Islet of Langerhans (tissue), 1 donor: Measurements from ENCODE around the gene BAHD1.

Experiments used
- FAIRE-seq: peaks from one replicate; lab custom pipeline; 2011; peaks lifted over from hg19 to GRCh38; lab: Jason Lieb, UNC

BAHD1 gene

DNA sequence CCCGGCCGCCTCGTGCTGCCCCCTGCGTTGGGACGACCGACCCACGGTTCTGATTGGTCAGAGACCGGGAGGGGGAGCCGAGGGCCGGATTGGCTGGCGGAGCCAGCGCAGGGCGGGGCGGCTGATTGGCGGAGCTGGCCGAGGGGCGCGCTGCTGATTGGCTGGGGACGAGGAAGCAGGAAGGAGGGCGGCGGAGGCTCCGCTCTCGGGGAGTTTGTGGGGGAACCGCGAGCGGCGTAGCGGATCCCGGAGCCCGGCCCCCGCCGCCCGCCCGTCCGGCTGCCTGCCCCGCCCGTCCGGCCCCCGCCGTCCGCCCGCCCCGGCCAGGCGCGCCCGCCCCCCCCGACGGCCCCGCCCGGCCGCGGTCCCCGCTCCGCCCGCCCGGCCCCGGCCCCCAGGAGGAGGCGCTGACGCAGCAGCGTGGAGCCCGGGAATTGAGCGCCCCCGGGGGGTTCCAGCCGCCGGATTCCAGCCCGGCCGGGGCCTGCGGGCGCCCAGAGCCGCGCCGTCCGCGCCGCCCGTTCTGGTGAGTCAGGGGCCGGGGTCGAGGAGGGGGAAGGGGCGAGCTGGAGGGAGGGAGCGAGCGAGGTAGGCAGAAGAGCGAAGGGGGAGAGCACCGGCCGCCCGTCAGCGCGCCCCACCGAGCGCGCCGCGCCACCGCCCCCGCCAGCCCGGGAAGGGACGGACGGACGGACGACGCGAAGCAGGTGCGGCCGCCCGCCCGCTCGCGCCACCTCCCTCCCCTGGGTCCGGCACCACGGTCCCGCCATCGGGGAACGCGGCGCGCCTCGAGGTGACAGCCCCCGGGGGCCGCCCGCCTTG, at the start of gene BAHD1:
Gene BAHD1, plus strand, starts transcription at position 211 of the 822 bp plus-strand sequence. CDS start 17,512 bp downstream, outside the sequence.
- no peak for FAIRE-seq

- no peak for FAIRE-seq
These were observed 47.5 kb upstream of the BAHD1 start for GRCh38 chr15:40392986-40393948.

DNA sequence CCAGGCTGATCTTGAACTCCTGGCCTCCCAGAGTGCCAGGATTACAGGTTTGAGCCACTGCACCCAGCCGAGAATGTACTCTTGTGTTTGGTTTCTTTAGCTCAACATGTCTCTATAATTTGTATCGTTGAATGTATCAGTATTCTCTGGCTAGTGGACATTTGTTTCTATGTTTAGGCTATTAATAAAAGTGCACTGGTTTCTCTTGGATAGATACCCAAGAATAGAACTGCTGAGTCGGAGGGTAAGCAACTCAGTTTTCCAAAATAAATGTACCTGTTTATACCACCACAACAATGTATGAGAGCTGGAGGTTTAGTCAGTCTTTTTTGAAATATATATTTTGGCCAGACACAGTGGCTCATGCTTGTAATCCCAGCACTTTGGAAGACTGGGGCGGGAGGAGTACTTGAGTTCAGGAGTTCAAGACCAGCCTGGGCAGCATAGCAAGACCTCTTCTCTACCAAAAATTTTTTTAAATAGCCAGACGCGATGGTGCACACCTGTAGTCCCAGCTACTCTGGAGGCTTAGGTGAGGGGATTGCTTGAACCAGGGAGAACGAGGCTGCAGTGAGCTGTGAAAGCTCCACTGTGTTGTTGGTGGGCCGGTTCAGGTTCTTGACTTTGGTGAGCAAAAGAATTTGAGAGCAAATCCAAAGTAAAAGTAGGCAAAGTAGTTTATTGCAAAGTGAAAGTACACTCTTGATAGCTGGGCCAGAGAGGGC, 42.9 kb upstream of the BAHD1 start:
- no peak for FAIRE-seq

DNA sequence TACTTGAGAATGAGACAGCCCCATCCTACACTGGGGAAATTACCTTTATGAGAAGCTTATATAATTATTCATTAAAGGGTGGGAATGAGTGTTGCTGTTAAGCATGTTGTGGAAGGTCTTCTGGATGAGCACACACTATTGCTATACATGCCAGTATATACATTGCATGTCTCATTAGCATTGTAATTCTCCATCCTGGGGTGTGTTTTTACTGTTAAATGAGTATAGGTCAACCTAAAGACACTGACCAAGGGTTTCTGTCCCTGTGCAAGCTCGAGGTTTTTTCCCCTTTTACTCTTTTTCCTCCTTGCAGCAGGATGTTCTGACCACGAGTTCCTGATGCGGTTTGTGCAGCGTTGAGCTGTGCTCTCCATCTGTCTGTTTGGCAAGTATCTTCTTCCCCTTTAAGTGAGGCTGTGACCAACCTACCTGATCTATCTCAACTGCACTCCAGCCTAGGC, 42.3 kb upstream of the BAHD1 start:
- no peak for FAIRE-seq

DNA sequence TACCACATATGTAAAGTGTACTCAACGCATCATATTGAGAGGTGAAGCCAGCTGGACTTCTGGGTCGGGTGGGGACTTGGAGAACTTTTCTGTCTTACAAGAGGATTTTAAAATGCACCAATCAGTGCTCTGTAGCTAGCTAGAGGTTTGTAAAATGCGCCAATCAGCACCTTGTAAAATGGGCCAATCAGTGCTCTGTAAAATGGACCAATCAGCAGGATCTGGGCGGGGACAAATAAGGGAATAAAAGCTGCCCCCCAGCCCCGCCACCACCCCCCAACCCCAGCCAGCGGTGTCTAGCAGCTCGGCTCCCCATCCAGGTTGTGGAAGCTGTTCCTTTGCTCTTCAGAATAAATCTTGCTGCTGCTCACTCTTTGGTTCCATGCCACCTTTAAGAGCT, 41.4 kb upstream of the BAHD1 start:
- no peak for FAIRE-seq

DNA sequence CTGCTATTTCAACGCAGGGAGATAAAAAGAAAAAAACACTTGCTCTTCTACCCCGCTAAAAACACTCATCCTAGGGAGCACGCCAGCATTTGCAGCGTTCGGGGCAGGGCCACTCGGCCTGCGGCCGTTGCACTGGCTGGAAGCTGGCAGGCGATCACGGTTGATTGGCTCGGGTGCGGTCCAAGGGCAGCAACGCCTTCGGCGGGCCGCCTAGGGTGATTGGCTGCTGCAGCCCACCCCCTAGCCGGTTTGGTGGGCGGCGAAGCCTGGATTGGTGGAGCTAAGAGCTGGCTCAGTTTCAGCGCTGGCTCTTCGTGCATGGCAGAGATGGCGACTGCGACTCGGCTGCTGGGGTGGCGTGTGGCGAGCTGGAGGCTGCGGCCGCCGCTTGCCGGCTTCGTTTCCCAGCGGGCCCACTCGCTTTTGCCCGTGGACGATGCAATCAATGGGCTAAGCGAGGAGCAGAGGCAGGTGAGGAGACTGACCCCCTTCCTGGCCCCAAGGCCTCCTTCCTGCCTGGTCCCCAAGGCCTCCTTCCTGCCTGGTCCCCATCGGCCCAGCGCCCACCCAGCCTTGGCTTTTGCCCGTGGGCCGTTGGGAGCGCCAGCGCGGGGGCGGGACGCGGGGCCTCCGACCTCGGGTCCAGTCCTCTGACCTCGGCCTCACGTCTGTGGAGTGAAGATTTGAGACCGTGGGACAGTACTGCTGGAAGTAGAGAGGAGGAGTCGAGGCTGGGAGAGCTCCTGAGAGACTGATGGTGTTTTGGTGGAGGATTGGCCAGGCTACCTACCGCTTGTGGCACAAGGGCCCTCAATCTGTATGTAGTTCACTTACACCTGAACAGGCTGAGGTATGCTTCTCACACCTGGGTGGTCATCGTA, 35.0 kb upstream of the BAHD1 start, which contains the start of gene IVD:
Gene IVD, plus strand, starts transcription at position 295 of the 881 bp plus-strand sequence. Its CDS starts 33 bp downstream, at position 328.
- FAIRE-seq, result peak; percentile 51

- FAIRE-seq, result no peak
These were observed 33.3 kb upstream of the BAHD1 start for GRCh38 chr15:40407330-40407990.

- no peak for FAIRE-seq
These were observed 31.4 kb upstream of the BAHD1 start for GRCh38 chr15:40409366-40409765.

DNA sequence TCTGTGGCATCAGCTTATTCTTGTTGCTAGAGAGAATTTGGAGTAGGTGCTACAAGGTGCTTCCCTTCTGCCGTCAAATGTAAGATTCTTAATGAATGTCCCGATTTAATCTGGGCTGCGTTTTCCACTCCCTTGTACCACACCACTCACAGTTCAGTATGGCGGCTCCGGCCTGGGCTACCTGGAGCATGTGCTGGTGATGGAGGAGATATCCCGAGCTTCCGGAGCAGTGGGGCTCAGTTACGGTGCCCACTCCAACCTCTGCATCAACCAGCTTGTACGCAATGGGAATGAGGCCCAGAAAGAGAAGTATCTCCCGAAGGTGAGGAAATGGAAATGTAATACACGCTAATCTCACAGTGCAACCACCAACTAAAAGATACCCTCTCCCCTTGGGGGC, 30.3 kb upstream of the BAHD1 start:
- FAIRE-seq, result no peak

- FAIRE-seq, result no peak
These were observed 28.5 kb upstream of the BAHD1 start for GRCh38 chr15:40412095-40412759.

GRCh38 chr15:40413036-40413435, 27.7 kb upstream of the BAHD1 start:
- FAIRE-seq, result no peak

DNA sequence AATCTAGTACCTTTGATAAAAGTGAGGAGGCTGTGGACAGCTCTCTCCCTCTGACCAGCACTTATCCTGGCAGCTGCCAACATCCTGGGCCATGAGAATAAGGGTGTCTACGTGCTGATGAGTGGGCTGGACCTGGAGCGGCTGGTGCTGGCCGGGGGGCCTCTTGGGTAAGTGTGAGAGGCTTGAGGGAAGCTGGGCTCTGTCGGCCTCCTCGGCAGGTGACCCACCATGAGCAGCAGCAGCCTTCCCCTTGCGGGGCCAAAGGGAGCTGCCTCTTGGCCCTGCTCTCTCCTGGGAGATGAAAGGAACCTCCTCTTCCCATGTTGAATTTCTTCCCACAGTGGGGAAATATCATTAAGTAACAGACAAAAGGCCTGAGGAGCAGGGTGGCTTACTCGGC, 25.9 kb upstream of the BAHD1 start:
- FAIRE-seq, result no peak

- FAIRE-seq, result no peak
These were observed 25.5 kb upstream of the BAHD1 start for GRCh38 chr15:40415226-40415625.

DNA sequence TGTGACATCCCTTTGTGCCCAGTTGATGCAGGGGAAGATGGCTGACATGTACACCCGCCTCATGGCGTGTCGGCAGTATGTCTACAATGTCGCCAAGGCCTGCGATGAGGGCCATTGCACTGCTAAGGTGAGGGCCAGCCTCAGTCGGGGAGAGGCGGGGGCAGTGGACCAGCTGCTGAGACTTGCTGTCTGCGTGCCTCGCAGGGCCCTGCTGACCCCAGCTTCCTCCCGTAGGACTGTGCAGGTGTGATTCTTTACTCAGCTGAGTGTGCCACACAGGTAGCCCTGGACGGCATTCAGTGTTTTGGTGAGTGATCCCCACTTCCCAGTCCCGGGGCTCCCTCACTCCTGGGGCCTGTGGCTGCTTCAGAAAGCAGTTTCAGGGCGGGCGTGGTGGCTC, 24.7 kb upstream of the BAHD1 start:
- FAIRE-seq, result no peak

GRCh38 chr15:40418126-40418525, 22.6 kb upstream of the BAHD1 start:
- FAIRE-seq, result no peak

GRCh38 chr15:40420071-40420713, 20.6 kb upstream of the BAHD1 start:
- no peak for FAIRE-seq

DNA sequence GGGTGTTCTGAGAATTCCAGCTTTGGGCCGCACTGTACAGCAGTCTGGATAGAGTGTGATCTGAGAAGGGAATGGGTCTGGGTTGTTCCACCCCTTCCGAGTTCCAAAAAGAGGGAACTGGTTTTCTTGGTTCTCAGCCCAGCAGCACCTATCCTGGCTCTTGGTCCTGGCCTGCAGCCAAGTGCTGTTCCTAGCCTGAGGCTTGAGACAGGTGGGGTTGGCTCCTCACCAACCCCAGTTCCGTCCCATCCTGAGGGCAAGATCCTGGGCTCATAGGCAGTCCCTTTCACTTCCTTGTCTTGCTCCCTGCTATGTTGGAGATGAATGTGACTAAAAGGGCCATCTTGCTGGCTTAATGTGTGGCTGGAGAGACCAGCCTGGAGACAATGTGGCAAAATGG, 20.0 kb upstream of the BAHD1 start:
- no peak for FAIRE-seq

DNA sequence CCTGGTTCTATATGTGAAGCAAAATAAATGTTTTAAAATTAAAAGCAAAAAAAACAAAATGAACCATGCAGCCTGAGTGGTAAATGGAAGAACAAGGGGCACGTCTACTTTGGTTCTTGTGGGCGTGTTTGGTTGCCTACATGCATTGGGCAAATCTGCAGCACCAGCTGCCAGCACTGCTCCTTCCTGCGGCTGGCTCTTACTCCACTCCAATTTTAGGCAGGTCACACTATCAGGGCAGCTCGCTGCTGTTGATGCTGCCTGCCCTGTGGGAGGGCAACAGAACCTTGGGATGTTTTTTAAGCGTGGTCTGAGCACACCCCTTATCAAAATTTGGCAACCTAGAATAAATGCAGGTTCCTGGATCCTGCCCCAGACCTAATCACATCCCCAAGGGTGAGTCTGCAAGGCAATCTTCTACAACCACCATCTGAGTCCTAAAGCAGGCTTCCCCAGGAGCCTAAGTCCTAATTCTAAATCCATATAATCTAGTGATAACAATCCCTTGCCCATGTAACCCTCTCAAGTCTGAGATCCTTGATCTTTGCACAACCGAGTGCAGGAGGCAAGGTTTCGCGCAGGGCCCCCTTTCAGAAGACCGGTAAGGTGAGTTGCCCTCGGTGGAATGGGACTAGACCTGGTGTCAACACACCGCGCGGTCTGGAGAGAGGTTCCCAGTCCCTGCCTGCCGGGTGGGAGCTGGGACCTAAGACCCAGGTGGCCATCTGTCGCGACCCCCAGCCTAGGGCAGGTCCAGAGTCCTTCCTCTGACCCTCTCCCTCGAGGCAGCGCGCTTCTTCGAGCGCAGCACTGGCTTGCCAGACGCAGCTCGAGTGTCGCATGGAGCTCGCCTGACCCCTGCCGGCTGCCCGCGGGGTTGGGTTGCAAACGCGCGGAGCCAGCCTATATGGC, 19.3 kb upstream of the BAHD1 start:
- no peak for FAIRE-seq
